Stimulated activated CD8-positive, alpha-beta memory T cell treated with anti-CD3 and anti-CD28 coated beads, Interleukin-4, amount 100 ng/mL, for 1 hour (primary cell): ENCODE data around the gene SND1.
"Not testable (repeated sequence)": the region's sequence is repeated elsewhere in the genome, so short reads cannot be mapped to it uniquely, and the experiment has no call there.

Experiments used
- DNase-seq, 2 donors: peaks; one replicate each; pipeline ENCODE4 v3.0.0-alpha.2; 2020; ENCODE audit warnings: low read depth in 2 of 2, low spot score in 1 of 2

Gene SND1

GRCh38 chr7:127902753-127903152 is 250.8 kb downstream of the SND1 start:
- not testable (repeated sequence) for DNase-seq

- no peak for DNase-seq
These were observed 252.1 kb downstream of the SND1 start for GRCh38 chr7:127903892-127904669.

- DNase-seq, result no peak
These were observed 252.6 kb downstream of the SND1 start for GRCh38 chr7:127904670-127904985.

- DNase-seq, result no peak
These were observed 253.0 kb downstream of the SND1 start for GRCh38 chr7:127905021-127905420.

GRCh38 chr7:127905491-127906330 is 253.7 kb downstream of the SND1 start:
- DNase-seq, result no peak

- DNase-seq, result no peak
These were observed 255.4 kb downstream of the SND1 start for GRCh38 chr7:127907110-127908040.

- DNase-seq, result no peak
These were observed 256.6 kb downstream of the SND1 start for GRCh38 chr7:127908430-127909258.

GRCh38 chr7:127909424-127910152 is 257.6 kb downstream of the SND1 start:
- no peak for DNase-seq

GRCh38 chr7:127910670-127911069 is 258.7 kb downstream of the SND1 start:
- no peak for DNase-seq

GRCh38 chr7:127911968-127912511 is 260.0 kb downstream of the SND1 start:
- no peak for DNase-seq

GRCh38 chr7:127912901-127913300 is 260.9 kb downstream of the SND1 start:
- DNase-seq, result no peak

- no peak for DNase-seq
These were observed 261.7 kb downstream of the SND1 start for GRCh38 chr7:127913686-127914085.

- DNase-seq, result no peak
These were observed 262.7 kb downstream of the SND1 start for GRCh38 chr7:127914693-127915092.

- DNase-seq, result no peak
These were observed 264.7 kb downstream of the SND1 start for GRCh38 chr7:127916735-127917134.

GRCh38 chr7:127918130-127918529 is 266.1 kb downstream of the SND1 start:
- DNase-seq, result no peak

GRCh38 chr7:127920787-127921438 is 268.9 kb downstream of the SND1 start:
- DNase-seq, result no peak

GRCh38 chr7:127922656-127923055 is 270.7 kb downstream of the SND1 start:
- DNase-seq, result no peak

- no peak for DNase-seq
These were observed 272.9 kb downstream of the SND1 start for GRCh38 chr7:127924874-127925273.

GRCh38 chr7:127927348-127927696 is 275.3 kb downstream of the SND1 start:
- DNase-seq, result no peak
